ENCODE results near the gene PKDCC.

The PKDCC gene

DNA sequence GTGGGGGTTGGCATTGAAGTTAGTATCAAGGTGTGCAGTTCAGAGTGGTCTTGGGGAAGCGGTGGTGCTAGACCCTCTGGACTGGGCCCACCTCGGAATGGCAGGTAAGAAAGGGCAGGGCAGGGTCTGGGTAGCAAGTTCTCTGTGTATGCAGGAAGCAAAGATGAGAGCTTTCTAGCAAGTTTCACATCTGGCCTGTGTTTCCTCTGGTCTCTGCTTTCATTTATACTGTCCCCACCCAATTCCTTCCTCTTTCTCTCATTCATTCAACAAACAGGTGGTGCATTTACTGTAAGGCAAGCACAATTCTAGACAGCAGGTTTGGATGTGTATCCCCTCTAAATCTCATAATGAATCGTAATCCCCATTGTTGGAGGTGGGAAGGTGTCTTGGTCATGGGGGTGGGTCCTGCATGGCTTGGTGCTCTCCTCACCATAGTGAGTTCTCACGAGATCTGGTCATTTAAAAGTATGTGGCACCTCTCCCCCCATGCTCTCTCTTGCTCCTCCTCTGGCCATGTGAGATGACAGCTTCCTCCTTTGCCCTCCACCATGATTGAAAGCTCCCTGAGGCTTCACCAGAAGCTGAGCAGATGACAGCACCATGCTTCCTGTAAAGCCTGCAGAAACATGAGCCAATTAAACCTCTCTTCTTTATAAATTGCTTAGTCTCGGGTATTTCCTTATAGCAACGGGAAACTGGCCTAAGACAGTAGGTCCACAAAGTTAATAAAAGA is 51.8 kb downstream of the PKDCC start:
- TF ChIP-seq, protein P1, sequence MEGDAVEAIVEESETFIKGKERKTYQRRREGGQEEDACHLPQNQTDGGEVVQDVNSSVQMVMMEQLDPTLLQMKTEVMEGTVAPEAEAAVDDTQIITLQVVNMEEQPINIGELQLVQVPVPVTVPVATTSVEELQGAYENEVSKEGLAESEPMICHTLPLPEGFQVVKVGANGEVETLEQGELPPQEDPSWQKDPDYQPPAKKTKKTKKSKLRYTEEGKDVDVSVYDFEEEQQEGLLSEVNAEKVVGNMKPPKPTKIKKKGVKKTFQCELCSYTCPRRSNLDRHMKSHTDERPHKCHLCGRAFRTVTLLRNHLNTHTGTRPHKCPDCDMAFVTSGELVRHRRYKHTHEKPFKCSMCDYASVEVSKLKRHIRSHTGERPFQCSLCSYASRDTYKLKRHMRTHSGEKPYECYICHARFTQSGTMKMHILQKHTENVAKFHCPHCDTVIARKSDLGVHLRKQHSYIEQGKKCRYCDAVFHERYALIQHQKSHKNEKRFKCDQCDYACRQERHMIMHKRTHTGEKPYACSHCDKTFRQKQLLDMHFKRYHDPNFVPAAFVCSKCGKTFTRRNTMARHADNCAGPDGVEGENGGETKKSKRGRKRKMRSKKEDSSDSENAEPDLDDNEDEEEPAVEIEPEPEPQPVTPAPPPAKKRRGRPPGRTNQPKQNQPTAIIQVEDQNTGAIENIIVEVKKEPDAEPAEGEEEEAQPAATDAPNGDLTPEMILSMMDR (IDR thresholded peaks at IDR 0.05; ENCODE audit: low read depth, low read length, missing control alignments) = no peak
- no peak overlapping the region for H3K4me3 ChIP-seq (ENCODE audit: low read depth, low read length)
- DNase-seq (ENCODE audit: low read depth) = no peak

DNA sequence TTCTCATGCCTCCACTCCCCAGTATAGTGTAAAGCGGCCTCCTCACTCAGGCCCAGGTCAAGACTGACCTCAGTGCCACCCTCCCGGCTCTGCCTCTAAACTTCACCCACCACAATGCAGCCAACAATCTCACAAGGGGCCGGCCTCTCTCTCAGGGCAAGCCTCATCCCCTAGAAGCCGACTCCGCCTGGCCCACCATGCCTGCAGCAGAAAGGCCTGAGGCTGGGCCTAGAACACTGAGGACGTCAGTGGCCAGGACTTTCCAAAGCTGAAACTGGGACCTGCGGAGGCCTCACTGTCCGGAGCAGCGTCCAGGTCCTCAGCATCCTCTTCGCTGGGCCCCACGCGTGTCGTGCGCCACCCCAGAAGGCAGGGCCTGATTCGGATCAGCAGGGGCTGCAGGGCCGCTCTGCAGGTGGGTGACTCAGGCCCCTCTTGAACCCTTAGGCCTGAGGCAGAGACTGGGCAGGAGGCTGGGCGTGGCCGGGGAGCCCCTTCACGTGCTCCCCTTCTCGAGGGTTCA is 52.9 kb downstream of the PKDCC start:
- TF ChIP-seq, protein P1 (IDR thresholded peaks at IDR 0.05; ENCODE audit: low read depth, low read length, missing control alignments) = no peak
- DNase-seq (ENCODE audit: low read depth) = no peak
- H3K4me3 ChIP-seq (ENCODE audit: low read depth, low read length) = no peak overlapping the region

DNA sequence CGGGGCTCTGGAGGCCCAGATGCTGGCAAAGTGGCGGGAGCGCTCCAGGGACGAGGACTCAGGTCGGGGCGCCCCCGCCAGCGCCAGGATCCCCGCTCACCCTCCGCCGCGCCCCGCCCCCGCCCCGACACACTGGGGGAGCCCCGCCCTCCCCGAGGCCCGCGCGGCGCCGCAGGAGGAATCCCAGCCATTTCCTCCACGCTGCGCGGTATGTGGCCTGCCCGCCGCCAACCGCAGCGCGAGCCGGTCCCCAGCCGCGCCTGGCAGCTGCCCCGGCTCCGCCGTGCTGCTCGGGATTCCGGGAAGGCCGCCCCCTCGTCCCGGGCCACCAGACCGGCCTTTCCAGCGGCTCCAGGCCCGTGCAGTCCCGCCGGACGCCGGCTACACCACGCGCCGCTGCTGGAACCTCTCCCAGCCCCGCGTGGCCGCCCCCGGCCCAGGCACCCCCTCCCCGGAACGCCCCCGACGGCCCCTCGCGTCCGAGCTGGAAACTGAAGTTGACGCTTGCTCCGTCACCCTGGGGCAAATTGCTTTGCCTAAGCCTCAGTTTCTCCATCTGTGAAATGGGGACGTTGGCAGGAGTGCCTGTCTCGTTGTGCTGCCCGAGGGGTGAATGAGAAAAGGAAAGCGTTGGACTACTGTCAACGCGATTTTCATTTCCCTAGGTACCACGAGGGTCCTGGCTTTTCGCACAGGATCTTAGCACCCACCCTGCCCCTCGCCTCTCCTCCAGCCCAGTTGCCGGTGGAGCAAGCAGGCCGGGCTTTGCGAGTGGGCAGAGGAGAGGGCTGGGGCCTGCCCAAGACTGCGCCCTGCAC is 53.6 kb downstream of the PKDCC start:
- no peak for DNase-seq (ENCODE audit: low read depth)
- H3K4me3 ChIP-seq (ENCODE audit: low read depth, low read length) = peak overlapping the region; percentile 42
- TF ChIP-seq, protein P1 (IDR thresholded peaks at IDR 0.05; ENCODE audit: low read depth, low read length, missing control alignments) = no peak

GRCh38 chr2:42102024-42102590 is 54.3 kb downstream of the PKDCC start:
- TF ChIP-seq, protein P1 (IDR thresholded peaks at IDR 0.05; ENCODE audit: low read depth, low read length, missing control alignments) = no peak
- H3K4me3 ChIP-seq (ENCODE audit: low read depth, low read length) = peak overlapping the region; percentile 42
- DNase-seq (ENCODE audit: low read depth) = peak; percentile 74

DNA sequence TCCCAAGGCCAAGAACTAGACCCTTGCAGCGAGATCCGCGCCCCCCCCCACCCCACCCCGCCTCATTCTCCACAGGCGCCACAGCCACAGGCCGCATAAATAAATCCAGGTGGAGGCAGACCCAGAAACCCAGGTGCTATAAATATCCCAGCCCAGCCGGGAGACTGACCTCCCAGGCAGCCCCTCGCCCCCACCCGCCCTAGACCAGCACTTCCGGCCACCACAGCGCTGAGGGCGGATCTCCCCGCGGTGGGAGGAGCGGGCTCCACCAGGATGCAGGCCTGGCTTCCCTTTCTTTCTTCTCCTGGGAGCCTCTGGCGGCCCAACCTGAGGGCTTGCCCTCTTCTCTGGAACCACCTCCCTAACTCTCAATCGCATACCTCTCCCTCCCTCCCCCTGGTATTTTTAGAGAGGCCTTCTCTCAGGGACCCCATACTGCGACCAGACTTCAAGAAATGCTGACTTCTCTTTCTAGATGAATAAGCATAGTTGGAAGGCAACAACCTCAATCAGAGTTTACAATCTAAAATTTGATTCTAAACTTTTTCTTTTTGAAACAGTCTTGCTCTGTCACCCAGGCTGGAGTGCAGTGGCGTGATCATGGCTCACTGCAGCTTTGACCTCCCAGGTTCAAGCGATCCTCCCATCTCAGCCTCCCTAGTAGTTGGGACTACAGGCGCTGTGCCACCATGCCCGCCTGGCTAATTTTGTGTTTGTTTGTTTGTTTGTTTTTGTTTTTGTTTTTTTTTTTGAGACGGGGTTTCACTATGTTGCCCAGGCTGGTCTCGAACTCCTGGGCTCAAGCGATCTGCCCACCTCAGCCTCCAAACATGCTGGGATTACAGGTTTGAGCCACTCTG is 55.0 kb downstream of the PKDCC start:
- DNase-seq (ENCODE audit: low read depth) = no peak
- no peak overlapping the region for H3K4me3 ChIP-seq (ENCODE audit: low read depth, low read length)
- TF ChIP-seq, protein P1 (IDR thresholded peaks at IDR 0.05; ENCODE audit: low read depth, low read length, missing control alignments) = no peak

- H3K4me3 ChIP-seq (ENCODE audit: low read depth, low read length) = no peak overlapping the region
- DNase-seq (ENCODE audit: low read depth) = no peak
- TF ChIP-seq, protein P1 (IDR thresholded peaks at IDR 0.05; ENCODE audit: low read depth, low read length, missing control alignments) = no peak
Measured at GRCh38 chr2:42103829-42104228, 56.0 kb downstream of the PKDCC start.
